ENCODE measurements around the gene RPRML. TPM values are rescaled to one million over a fixed set of nuclear protein-coding genes. Genes with fewer than 3 reads are reported as not detected.

Gene RPRML
- total RNA-seq, 4 donors from 2014 or later = 0.49 TPM; not detected in 3

DNA sequence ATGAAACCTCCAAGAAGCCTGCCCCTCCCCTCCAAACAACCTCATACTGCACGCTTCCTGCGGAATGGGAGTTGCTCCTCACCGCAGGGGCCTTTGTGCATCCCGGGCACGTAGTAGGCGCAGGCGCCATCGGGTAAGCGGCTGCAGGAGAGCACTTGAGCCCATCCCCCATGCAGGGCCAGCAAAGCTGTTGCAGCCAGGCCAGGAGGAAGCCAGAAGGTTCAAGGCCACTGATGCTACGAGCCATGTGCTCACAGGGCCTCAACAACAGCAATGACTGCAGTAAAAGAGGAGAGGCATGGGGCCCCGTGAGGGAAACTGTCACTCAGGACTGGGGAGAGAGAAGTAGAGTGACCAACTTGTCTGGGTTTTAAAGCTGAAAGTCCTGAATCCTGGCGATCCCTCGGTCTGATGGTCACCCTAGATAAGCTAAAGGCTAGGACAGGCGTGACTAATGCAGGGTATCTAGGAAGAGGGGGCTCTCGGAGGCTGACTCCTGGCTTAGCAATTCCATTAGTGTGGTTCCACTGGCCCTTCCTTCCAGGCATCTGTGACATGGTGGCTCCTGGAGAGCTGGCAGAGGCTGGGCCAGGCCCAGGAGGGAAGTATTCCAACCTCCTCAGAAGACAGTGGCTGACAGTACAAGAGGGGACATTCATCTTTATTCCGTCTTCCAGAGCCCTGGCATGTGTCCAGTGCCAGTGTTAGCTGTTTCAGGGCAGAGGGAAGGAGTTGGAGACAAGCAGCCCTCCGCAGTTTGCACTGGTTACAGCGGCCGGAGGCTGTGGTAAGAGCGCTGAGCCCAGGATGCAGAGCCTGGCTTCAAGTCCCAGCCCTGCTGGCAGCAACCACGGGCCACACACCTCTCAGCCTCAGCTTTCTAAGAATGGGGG lies 35.3 kb downstream of the RPRML start:
- TF ChIP-seq, protein P1, sequence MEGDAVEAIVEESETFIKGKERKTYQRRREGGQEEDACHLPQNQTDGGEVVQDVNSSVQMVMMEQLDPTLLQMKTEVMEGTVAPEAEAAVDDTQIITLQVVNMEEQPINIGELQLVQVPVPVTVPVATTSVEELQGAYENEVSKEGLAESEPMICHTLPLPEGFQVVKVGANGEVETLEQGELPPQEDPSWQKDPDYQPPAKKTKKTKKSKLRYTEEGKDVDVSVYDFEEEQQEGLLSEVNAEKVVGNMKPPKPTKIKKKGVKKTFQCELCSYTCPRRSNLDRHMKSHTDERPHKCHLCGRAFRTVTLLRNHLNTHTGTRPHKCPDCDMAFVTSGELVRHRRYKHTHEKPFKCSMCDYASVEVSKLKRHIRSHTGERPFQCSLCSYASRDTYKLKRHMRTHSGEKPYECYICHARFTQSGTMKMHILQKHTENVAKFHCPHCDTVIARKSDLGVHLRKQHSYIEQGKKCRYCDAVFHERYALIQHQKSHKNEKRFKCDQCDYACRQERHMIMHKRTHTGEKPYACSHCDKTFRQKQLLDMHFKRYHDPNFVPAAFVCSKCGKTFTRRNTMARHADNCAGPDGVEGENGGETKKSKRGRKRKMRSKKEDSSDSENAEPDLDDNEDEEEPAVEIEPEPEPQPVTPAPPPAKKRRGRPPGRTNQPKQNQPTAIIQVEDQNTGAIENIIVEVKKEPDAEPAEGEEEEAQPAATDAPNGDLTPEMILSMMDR (IDR thresholded peaks at IDR 0.05 in 4 of 5, conservative IDR thresholded peaks at IDR 0.05 in 1 of 5) = no peak
- TF ChIP-seq POLR2A (IDR thresholded peaks at IDR 0.05) = no peak
- Histone ChIP-seq H3K36me3 (peaks cover 2 to 23% of the 10 kb centered on the region in 2 donors), H3K4me3 (no peak overlapping the region), H3K4me1 (peaks cover 9 to 11% of the 10 kb centered on the region in 2 donors), H3K27me3 (peaks cover 0 to 5% (median 0%) of the 10 kb centered on the region in 3 donors), H3K9me3 (no peaks in the 10 kb centered on the region), H3K27ac (no peak overlapping the region)
- in situ Hi-C loops (cut with MboI; ENCODE audit: low sequenced_read_pairs in 4 of 4) (loop anchor here in 1 of 4 donors (25.0 kb wide), 1 partner anchor 194 kb away; no protein-coding TSS in a partner anchor), intact Hi-C loops (cut with DNase I; ENCODE audit: low total_unique reads) (no loop called here)
- DNase-seq (no peak), ATAC-seq (no peak)

DNA sequence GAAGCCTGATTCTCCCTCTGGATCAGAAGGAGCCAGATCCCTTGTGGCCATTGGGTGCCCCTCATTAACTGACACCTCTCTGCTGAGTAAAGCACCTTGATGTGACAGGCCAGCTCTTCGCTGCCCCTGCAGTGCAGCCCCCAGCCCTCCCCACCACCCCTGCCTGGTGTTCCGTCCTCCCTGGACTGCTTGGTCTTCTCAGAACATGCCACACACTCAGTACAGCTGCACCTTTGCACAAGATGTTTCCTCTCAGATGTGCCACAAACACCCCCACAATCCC lies 35.9 kb downstream of the RPRML start:
- Histone ChIP-seq H3K36me3 (peaks cover 2 to 29% of the 10 kb centered on the region in 2 donors), H3K27me3 (peaks cover 0 to 5% (median 0%) of the 10 kb centered on the region in 3 donors), H3K4me3 (no peak overlapping the region), H3K27ac (no peak overlapping the region), H3K4me1 (peaks cover 9 to 11% of the 10 kb centered on the region in 2 donors), H3K9me3 (no peaks in the 10 kb centered on the region)
- TF ChIP-seq POLR2A (IDR thresholded peaks at IDR 0.05) = no peak
- TF ChIP-seq, protein P1 (IDR thresholded peaks at IDR 0.05 in 4 of 5, conservative IDR thresholded peaks at IDR 0.05 in 1 of 5) = no peak
- in situ Hi-C loops (cut with MboI; ENCODE audit: low sequenced_read_pairs in 4 of 4) = loop anchor here in 1 of 4 donors (25.0 kb wide), 1 partner anchor 194 kb away; no protein-coding TSS in a partner anchor
- intact Hi-C loops (cut with DNase I; ENCODE audit: low total_unique reads) = no loop called here
- ATAC-seq (no peak), DNase-seq (no peak)

DNA sequence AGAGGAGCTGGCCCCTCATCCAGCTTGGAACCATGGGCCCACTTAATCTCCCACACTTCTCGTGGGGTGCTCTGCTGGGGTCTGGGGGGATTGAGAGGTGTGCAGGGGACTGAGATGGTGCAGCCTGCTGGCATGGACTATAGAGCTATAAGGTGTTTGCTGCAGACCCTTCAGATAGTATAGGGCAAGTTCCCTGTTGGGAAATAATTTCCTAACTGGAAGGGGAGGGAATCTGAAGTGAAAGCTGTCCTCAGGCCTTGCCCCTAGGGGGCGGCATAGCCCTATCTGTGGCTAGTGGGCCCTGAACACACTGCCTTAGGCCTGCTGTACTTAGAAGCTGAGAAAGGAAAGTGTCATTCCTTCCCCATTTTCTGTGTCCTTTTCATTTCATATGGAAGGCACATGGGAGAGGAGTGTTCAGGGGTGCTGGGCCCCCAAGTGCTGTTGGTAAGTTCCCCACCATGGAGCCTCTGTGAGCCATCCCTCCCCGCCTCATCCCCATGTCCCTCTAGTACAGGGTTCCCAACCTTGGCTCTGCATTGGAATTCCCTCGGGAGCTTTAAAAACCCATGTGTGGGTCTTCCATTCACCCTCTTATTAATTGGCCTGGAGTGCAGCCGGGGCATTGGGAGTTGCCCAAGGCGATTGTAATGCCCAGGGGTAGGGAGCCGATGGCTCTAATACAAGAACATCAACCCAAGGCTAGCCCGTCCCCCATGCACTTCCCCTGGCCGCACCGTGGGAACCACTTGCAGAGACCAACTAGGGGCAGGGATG lies 36.4 kb downstream of the RPRML start:
- no peak overlapping the region for H3K27ac ChIP-seq

DNA sequence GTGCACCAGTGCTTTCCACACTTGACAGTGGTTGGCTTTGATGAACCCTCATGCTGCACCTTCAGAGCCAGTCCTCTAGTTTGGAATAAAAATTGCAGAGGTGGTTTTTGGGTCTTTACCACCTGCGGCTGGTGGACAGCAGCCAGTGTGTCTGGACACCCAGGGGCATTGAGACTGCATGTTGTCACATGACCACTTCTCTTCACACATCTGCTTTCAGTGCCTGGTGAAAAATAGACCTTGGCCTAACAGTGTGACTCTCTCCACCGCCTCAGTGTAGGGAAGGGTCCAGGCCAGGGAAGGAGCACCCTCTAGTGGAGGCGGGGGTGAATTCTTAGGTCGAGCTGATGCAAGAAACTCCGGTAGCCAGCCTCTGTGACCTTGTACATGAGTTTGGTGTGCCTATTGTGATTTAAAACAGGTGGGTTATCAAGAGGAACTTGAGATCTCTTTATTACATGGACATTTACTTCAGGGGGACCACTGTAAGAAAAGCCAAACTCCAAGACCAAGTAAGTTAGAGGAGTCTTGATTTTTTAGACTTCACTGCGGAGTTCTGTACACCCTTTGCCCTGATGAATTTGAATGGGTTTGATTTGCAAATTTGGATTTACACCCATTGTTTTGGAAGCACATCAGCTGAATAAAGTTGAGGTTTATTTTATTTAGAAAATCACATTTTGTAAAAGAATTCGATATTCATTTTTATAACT lies 38.2 kb downstream of the RPRML start:
- H3K4me3 ChIP-seq = no peak overlapping the region
- H3K9me3 ChIP-seq = no peaks in the 10 kb centered on the region
- peaks cover 5 to 50% of the 10 kb centered on the region in 2 donors for H3K36me3 ChIP-seq
- H3K4me1 ChIP-seq = peaks cover 9 to 11% of the 10 kb centered on the region in 2 donors
- peak; percentile 79 to 82 for ATAC-seq
- TF ChIP-seq, protein P1 (IDR thresholded peaks at IDR 0.05 in 4 of 5, conservative IDR thresholded peaks at IDR 0.05 in 1 of 5) = peak; percentile 42 to 78 (median 70)
- TF ChIP-seq POLR2A (IDR thresholded peaks at IDR 0.05) = no peak
- in situ Hi-C loops (cut with MboI; ENCODE audit: low sequenced_read_pairs in 4 of 4) = loop anchor here in 1 of 4 donors (25.0 kb wide), 1 partner anchor 196 kb away; no protein-coding TSS in a partner anchor
- H3K27me3 ChIP-seq = no peaks in the 10 kb centered on the region
- DNase-seq = peak; percentile 31 to 61
- intact Hi-C loops (cut with DNase I; ENCODE audit: low total_unique reads) = loop anchor here (2.0 kb wide), 1 partner anchor 94 kb away; no protein-coding TSS in a partner anchor
- no peak overlapping the region for H3K27ac ChIP-seq

More for the DNA sequence above, 36.4 kb downstream of the RPRML start:
- ATAC-seq = peak; percentile 63 to 77
- in situ Hi-C loops (cut with MboI; ENCODE audit: low sequenced_read_pairs in 4 of 4) (loop anchor here in 1 of 4 donors (25.0 kb wide), 1 partner anchor 195 kb away; no protein-coding TSS in a partner anchor), intact Hi-C loops (cut with DNase I; ENCODE audit: low total_unique reads) (loop anchor here (1.0 kb wide), 1 partner anchor 59 kb away; no protein-coding TSS in a partner anchor)
- H3K36me3 ChIP-seq = peaks cover 2 to 33% of the 10 kb centered on the region in 2 donors
- TF ChIP-seq POLR2A (IDR thresholded peaks at IDR 0.05) = no peak
- TF ChIP-seq, protein P1 (IDR thresholded peaks at IDR 0.05 in 4 of 5, conservative IDR thresholded peaks at IDR 0.05 in 1 of 5) = peak; percentile 49 to 79 (median 71)
- H3K4me1 ChIP-seq = peaks cover 9 to 11% of the 10 kb centered on the region in 2 donors
- peak in 1 of 2 donors; percentile 53 for DNase-seq
- no peaks in the 10 kb centered on the region for H3K9me3 ChIP-seq
- peaks cover 0 to 5% (median 0%) of the 10 kb centered on the region in 3 donors for H3K27me3 ChIP-seq
- no peak overlapping the region for H3K4me3 ChIP-seq
